GM10266 (cell line): ENCODE results near the gene DYNC2H1.

Experiments
- DNase-seq: peaks from one replicate; pipeline ENCODE4 v3.0.0; 2012; ENCODE audit errors: extremely low spot score
- TF ChIP-seq, protein P1 (sequence below): IDR thresholded peaks from 2 replicates; pipeline ENCODE4 v1.5.1; 2012; ENCODE audit warnings: mild to moderate bottlenecking, low read depth; ENCODE audit not compliant: control insufficient read depth, insufficient read depth; ENCODE audit errors: missing control alignments

DYNC2H1 gene

DNA sequence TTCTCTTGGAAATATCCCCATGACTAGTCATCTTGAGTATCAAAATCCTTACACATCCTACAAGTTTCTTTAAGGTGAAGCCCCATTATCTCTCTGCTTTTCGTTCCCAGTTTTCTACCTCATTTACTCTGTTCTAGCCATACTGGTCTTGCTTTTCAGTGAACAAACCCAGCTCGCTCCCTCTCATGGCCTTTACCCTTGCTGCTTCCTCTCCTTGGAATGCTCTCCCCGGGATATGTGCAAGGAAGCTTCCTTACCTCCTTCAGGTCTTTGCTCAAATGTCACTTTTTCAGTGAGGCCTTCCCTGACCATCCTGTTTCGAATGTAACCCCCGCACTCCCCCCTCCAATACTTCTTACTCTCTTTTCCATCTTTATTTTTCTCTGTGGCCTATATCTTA lies 331.8 kb downstream of the DYNC2H1 start:
- no peak for DNase-seq
- TF ChIP-seq, protein P1, sequence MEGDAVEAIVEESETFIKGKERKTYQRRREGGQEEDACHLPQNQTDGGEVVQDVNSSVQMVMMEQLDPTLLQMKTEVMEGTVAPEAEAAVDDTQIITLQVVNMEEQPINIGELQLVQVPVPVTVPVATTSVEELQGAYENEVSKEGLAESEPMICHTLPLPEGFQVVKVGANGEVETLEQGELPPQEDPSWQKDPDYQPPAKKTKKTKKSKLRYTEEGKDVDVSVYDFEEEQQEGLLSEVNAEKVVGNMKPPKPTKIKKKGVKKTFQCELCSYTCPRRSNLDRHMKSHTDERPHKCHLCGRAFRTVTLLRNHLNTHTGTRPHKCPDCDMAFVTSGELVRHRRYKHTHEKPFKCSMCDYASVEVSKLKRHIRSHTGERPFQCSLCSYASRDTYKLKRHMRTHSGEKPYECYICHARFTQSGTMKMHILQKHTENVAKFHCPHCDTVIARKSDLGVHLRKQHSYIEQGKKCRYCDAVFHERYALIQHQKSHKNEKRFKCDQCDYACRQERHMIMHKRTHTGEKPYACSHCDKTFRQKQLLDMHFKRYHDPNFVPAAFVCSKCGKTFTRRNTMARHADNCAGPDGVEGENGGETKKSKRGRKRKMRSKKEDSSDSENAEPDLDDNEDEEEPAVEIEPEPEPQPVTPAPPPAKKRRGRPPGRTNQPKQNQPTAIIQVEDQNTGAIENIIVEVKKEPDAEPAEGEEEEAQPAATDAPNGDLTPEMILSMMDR, result no peak

DNA sequence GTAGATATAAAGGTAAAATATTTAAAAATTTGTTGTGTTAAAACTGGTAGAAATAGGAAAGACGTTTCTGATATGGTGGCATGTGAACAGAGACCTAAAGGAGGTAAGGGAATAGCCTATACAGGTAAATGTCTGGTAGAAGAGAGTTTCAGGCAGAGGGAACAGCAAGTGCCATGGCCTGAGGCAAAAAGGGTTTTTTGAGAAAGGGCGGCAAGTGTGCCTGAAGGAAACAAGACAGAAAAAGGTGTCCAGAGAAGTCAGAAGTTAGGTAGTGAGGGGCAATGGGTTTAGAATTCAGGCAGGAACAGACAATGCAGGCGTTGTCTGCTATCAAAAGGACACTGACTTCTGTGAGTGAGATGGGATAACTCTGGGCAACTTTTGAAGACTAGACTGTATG lies 339.7 kb downstream of the DYNC2H1 start:
- TF ChIP-seq, protein P1, result no peak
- DNase-seq, result no peak

DNA sequence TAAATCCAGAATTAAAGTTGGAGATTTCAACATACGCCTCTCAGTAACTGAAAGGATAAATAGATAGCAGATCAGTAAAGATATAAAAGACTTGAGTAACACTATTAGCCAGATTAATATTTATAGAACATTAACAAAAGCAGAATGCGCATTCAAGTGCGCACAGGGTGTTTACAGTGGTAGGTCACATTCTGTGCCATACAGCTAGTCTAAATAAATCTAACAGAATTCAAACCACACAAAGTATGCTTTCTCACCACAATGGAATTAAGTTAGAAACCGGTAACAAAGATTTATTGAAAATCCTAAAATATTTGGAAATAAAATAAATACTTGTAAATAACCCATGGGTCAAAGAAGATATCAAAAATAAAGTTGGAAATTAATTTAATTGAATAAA lies 341.0 kb downstream of the DYNC2H1 start:
- no peak for DNase-seq
- TF ChIP-seq, protein P1, result no peak

DNA sequence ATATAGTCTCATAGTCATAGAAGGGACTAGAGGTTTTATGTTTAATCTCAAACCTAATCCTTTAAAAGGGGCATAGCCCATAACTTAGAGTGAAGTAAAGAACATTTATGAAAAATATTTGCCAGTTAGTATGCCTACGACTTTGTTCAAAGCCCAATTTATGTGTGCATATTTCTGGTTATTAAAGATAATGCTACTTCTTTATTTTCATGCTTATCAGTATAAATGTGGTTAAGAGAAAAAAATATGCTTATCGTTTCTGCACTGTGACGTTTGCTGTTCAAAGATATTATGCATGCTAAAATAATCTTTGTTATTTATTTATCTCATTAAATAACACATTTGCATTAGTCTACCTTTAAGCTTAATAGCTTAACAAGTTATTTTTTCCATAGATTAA lies 343.9 kb downstream of the DYNC2H1 start:
- TF ChIP-seq, protein P1, result no peak

DNA sequence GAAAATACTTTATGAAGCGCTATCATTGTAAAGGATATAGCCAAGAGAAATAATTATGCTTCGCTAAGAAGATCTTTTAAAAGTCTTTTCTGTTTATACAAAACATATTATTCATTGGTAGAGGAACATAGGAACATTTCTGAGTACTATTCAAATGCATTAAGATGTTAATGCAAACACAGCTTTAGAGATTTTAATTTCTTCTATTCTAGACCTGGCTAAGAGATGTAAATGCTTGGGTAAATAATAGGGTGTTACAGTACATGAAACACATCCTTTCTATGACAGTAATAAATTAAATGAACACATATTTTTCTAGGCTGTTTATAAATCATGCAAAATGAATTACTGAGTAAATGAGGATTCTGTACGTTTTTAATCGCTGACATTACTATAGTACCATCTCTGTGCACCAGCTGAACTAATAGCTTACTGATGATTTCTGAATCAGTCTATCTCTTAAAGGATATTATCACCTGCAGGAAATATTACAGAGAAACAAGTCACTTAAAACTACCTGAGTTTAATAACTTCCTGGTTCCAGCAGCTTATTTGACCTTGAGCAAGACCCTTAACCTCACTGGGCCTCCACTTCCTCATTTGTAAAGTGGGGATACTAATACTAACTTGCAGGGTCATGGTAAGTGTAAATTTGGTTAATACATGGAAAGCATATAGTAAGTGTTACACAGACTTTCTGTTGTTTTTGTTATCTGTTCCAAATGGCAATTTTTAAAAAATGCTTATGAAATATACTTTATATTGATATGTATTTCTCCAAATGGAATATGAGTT lies 344.9 kb downstream of the DYNC2H1 start:
- DNase-seq, result no peak
- TF ChIP-seq, protein P1, result no peak

More for the DNA sequence above, 343.9 kb downstream of the DYNC2H1 start:
- DNase-seq, result no peak

DNA sequence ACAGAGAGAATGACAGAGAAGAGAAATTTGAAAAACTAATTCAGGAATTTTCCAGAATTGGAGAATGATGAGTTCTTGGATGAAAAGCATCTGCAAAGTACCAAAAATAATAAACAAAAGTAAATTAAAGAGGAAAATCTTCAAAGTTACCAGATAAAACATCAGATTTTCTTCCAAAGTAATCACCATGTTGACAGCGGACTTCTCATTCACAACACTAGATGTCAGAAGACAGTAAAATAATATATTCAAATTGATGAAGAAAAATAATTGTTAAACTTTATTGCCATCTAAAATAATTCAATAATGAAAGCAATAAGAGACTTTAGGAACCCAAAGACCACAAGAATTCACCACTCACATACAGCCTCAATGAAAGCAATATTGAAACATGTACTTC lies 355.2 kb downstream of the DYNC2H1 start:
- DNase-seq, result no peak
- TF ChIP-seq, protein P1, result no peak

DNA sequence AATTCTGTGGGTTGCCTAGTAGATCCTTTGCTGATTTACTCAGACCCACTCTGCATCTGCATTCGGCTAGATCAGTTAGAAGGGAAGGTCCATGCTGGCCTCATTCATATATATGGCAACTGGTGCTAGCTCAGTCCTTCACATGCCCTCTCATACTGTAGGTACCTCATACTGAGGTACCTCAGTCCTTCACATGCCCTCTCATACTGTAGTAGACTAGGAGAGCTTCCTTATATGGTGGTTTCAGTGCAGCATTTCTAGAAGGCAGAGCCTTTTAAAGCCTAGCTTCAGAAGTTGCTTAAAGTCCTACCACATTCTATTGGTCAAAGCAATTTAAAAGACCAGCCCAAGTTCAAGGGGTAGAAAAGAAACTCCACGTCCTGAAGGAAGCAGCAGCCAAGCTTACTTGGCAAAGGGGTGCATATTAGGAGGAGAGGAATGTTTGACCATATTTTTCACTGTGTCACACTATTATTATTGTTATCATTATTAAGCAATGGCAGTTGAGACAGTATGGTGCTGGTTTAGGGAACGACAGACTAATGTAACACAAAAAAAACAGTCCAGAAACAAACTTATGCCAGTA lies 356.4 kb downstream of the DYNC2H1 start:
- TF ChIP-seq, protein P1, result no peak
- no peak for DNase-seq
